Adipocyte (in vitro differentiated cells): ENCODE measurements around the gene SLC13A3.

Source experiments
- DNase-seq: peaks from one replicate; pipeline ENCODE4 v3.0.0-alpha.2; 2015; ENCODE audit warnings: low read depth
- H3K27me3 ChIP-seq: replicated peaks from 2 replicates; pipeline ENCODE4 v1.7.0; 2013; ENCODE audit warnings: mild to moderate bottlenecking, low read length, moderate library complexity; ENCODE audit not compliant: control insufficient read depth, insufficient read depth
- H3K36me3 ChIP-seq: 2 replicates; pipeline ENCODE4 v1.7.0; 2013; ENCODE audit warnings: low read length, mild to moderate bottlenecking, moderate library complexity; ENCODE audit not compliant: control insufficient read depth, insufficient read depth, severe bottlenecking
- H3K4me1 ChIP-seq: 2 replicates; pipeline ENCODE4 v1.7.0; 2013; ENCODE audit warnings: mild to moderate bottlenecking, low read length, moderate library complexity; ENCODE audit not compliant: control insufficient read depth, insufficient read depth
- H3K4me3 ChIP-seq: 2 replicates; pipeline ENCODE4 v1.7.0; 2013; ENCODE audit warnings: mild to moderate bottlenecking, low read length, moderate library complexity
- H3K9ac ChIP-seq: 2 replicates; pipeline ENCODE4 v1.7.0; 2013; ENCODE audit warnings: mild to moderate bottlenecking, low read length, moderate library complexity
- H3K9me3 ChIP-seq: 2 replicates; pipeline ENCODE4 v1.7.0; 2013; ENCODE audit warnings: mild to moderate bottlenecking, low read length, moderate library complexity; ENCODE audit not compliant: control insufficient read depth

The SLC13A3 gene

GRCh38 chr20:46580613-46581205, 70.5 kb downstream of the SLC13A3 start:
- no peak overlapping the region for H3K9ac ChIP-seq
- no peaks in the 10 kb centered on the region for H3K9me3 ChIP-seq
- DNase-seq: no peak
- H3K4me3 ChIP-seq: no peak overlapping the region
- no peaks in the 10 kb centered on the region for H3K27me3 ChIP-seq
- H3K36me3 ChIP-seq: no peaks in the 10 kb centered on the region
- H3K4me1 ChIP-seq: peaks cover 8% of the 10 kb centered on the region

GRCh38 chr20:46578745-46579144, 72.5 kb downstream of the SLC13A3 start:
- DNase-seq: no peak
- Histone ChIP-seq H3K4me1 (peaks cover 8% of the 10 kb centered on the region), H3K9me3 (no peaks in the 10 kb centered on the region), H3K4me3 (no peak overlapping the region), H3K36me3 (no peaks in the 10 kb centered on the region), H3K27me3 (no peaks in the 10 kb centered on the region), H3K9ac (no peak overlapping the region)

- no peaks in the 10 kb centered on the region for H3K9me3 ChIP-seq
- no peak overlapping the region for H3K9ac ChIP-seq
- no peak for DNase-seq
- no peaks in the 10 kb centered on the region for H3K36me3 ChIP-seq
- H3K4me3 ChIP-seq: no peak overlapping the region
- no peaks in the 10 kb centered on the region for H3K27me3 ChIP-seq
- H3K4me1 ChIP-seq: peaks cover 8% of the 10 kb centered on the region
These were observed 74.4 kb downstream of the SLC13A3 start for GRCh38 chr20:46576774-46577395.

GRCh38 chr20:46575937-46576461, 75.3 kb downstream of the SLC13A3 start:
- no peaks in the 10 kb centered on the region for H3K9me3 ChIP-seq
- H3K4me1 ChIP-seq: peaks cover 8% of the 10 kb centered on the region
- H3K36me3 ChIP-seq: no peaks in the 10 kb centered on the region
- no peak overlapping the region for H3K4me3 ChIP-seq
- H3K27me3 ChIP-seq: no peaks in the 10 kb centered on the region
- DNase-seq: no peak
- no peak overlapping the region for H3K9ac ChIP-seq

GRCh38 chr20:46575394-46575793, 75.9 kb downstream of the SLC13A3 start:
- Histone ChIP-seq H3K9ac (no peak overlapping the region), H3K4me3 (no peak overlapping the region), H3K4me1 (peaks cover 8% of the 10 kb centered on the region), H3K27me3 (no peaks in the 10 kb centered on the region), H3K36me3 (no peaks in the 10 kb centered on the region), H3K9me3 (no peaks in the 10 kb centered on the region)
- DNase-seq: no peak

GRCh38 chr20:46573788-46574584, 77.3 kb downstream of the SLC13A3 start:
- no peaks in the 10 kb centered on the region for H3K27me3 ChIP-seq
- H3K36me3 ChIP-seq: no peaks in the 10 kb centered on the region
- DNase-seq: no peak
- H3K4me3 ChIP-seq: no peak overlapping the region
- no peak overlapping the region for H3K9ac ChIP-seq
- peaks cover 2% of the 10 kb centered on the region for H3K4me1 ChIP-seq
- no peaks in the 10 kb centered on the region for H3K9me3 ChIP-seq

GRCh38 chr20:46573234-46573633, 78.0 kb downstream of the SLC13A3 start:
- Histone ChIP-seq H3K9ac (no peak overlapping the region), H3K4me1 (peaks cover 9% of the 10 kb centered on the region), H3K4me3 (no peak overlapping the region), H3K9me3 (no peaks in the 10 kb centered on the region), H3K27me3 (no peaks in the 10 kb centered on the region), H3K36me3 (no peaks in the 10 kb centered on the region)
- no peak for DNase-seq

GRCh38 chr20:46572790-46573189, 78.5 kb downstream of the SLC13A3 start:
- Histone ChIP-seq H3K36me3 (no peaks in the 10 kb centered on the region), H3K9me3 (no peaks in the 10 kb centered on the region), H3K27me3 (no peaks in the 10 kb centered on the region), H3K9ac (no peak overlapping the region), H3K4me3 (no peak overlapping the region), H3K4me1 (peaks cover 9% of the 10 kb centered on the region)
- DNase-seq: no peak

- no peak for DNase-seq
- Histone ChIP-seq H3K4me3 (no peak overlapping the region), H3K4me1 (peaks cover 9% of the 10 kb centered on the region), H3K9ac (no peak overlapping the region), H3K27me3 (no peaks in the 10 kb centered on the region), H3K36me3 (no peaks in the 10 kb centered on the region), H3K9me3 (no peaks in the 10 kb centered on the region)
These were observed 79.1 kb downstream of the SLC13A3 start for GRCh38 chr20:46572153-46572552.

- no peaks in the 10 kb centered on the region for H3K9me3 ChIP-seq
- no peaks in the 10 kb centered on the region for H3K36me3 ChIP-seq
- H3K4me3 ChIP-seq: no peak overlapping the region
- DNase-seq: no peak
- H3K27me3 ChIP-seq: no peaks in the 10 kb centered on the region
- peaks cover 9% of the 10 kb centered on the region for H3K4me1 ChIP-seq
- H3K9ac ChIP-seq: no peak overlapping the region
These were observed 79.8 kb downstream of the SLC13A3 start for GRCh38 chr20:46571418-46571817.

- no peak for DNase-seq
- peaks cover 9% of the 10 kb centered on the region for H3K4me1 ChIP-seq
- no peak overlapping the region for H3K9ac ChIP-seq
- H3K4me3 ChIP-seq: no peak overlapping the region
- no peaks in the 10 kb centered on the region for H3K27me3 ChIP-seq
- H3K36me3 ChIP-seq: no peaks in the 10 kb centered on the region
- no peaks in the 10 kb centered on the region for H3K9me3 ChIP-seq
These were observed 80.3 kb downstream of the SLC13A3 start for GRCh38 chr20:46570956-46571355.
